Left lung (tissue), 10 donors: Measurements from ENCODE around the gene UPF1. TPM values are rescaled to one million over a fixed set of nuclear protein-coding genes. Genes with fewer than 3 reads are reported as not detected.

Experiments
- ATAC-seq: fragments of 200-7000 bp; cut with Tn5 transposase; one replicate; pipeline ENCODE4 v1.9.1; 2020; ENCODE audit warnings: moderate library complexity
- DNase-seq, 4 donors: peaks; one replicate each; pipeline ENCODE4 v3.0.0-alpha.2; 2013 to 2020
- H3K27ac ChIP-seq, 2 donors: fragments of 200-600 bp; sonication (generic) in 1 of 2; one replicate each; pipeline versions ENCODE4 v1.5.0 to v1.8.0; 2020 to 2021
- H3K27me3 ChIP-seq, 2 donors: fragments of 200-600 bp; sonication (generic) in 1 of 2; one replicate each; pipeline versions ENCODE4 v1.5.0 to v1.8.0; 2020 to 2021
- H3K36me3 ChIP-seq, 2 donors: fragments of 200-600 bp; sonication (generic) in 1 of 2; one replicate each; pipeline versions ENCODE4 v1.5.0 to v1.8.0; 2020 to 2021
- H3K4me1 ChIP-seq, 2 donors: fragments of 200-600 bp; one replicate each; pipeline ENCODE4 v1.8.0; 2021
- H3K4me3 ChIP-seq, 2 donors: fragments of 200-600 bp; sonication (generic) in 1 of 2; one replicate each; pipeline versions ENCODE4 v1.5.0 to v1.8.0; 2020 to 2021; ENCODE audit warnings: mild to moderate bottlenecking in 1 of 2
- H3K9me3 ChIP-seq, 2 donors: fragments of 200-600 bp; sonication (generic) in 1 of 2; one replicate each; pipeline versions ENCODE4 v1.5.0 to v1.8.0; 2020 to 2021
- CTCF ChIP-seq, 2 donors: fragments of 200-600 bp; sonication (generic) in 1 of 2; IDR thresholded peaks; one replicate each; pipeline versions ENCODE4 v1.5.0 to v1.8.0; 2021; ENCODE audit warnings: antibody characterized with exemption in 2 of 2
- intact Hi-C, 2 donors: fragments of 100-400 bp; cut with DNase I; formaldehyde crosslinking; loops; one replicate each; pipeline versions ENCODE4 v1.11.2 to v1.14.2; 2022
- polyA plus RNA-seq, 6 donors: library from polyadenylated mRNA; unstranded; fragments of 120-200 nt; gene quantifications; one replicate each; pipeline ENCODE4 v1.2.1, GENCODE V29; 2013; ENCODE audit not compliant: insufficient read length in 6 of 6
- total RNA-seq, 2 donors: library from RNA; stranded (reverse); fragmentation: NEBNext Ultra II Directional; extraction: Animal tissue kit (Norgen Biotek cat#: 25700); gene quantifications; one replicate each; pipeline ENCODE4 v1.2.1, GENCODE V29; 2021
- donor health status: DM: no; HTN: yes; CAD: no.
- donor health status: DM: no; HTN: no; CAD: no.

The UPF1 gene
- total and polyA plus RNA-seq, 8 donors, result 49.1 to 80.9 (median 55.3) TPM

DNA sequence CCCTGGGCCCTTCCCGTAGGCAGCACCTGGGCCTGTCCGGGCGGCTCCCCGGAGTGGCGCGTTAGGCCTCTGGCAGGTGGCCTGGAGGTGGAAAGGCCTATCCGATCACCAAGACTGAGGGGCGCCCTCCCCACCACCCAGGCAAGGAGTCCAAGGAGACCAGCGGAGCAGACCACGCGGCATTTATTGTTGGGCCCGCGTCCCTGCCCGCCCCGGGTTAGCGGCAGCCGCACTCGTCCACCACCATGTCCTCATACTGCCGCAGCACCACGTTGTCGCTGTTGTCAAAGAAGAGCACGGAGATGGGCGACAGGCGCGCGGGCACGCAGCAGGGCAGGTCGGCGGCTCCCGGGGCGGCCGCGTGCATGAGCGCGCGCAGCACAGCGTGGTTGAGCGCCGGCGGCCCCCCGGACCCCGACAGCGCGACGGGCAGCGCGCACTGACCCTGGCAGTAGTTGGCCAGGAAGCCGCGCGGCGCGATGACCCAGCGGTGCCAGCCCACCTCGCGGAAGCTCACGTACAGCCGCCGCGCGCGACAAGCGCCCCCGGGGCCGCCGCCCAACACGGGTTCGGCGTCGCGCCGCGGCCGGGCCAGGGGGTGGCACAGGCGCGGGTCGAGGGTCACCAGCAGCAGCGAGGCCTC lies 36.7 kb downstream of the UPF1 start:
- intact Hi-C loops, result no loop called here
- DNase-seq (peak in 1 of 4 donors; percentile 69), ATAC-seq (no peak)
- Histone ChIP-seq H3K27me3 (peaks cover 0 to 26% of the 10 kb centered on the region in 2 donors), H3K4me3 (no peak overlapping the region), H3K9me3 (no peaks in the 10 kb centered on the region), H3K27ac (no peak overlapping the region), H3K4me1 (peaks cover 0 to 22% of the 10 kb centered on the region in 2 donors), H3K36me3 (peaks cover 0 to 51% of the 10 kb centered on the region in 2 donors)
- no peak for TF ChIP-seq CTCF (IDR thresholded peaks at IDR 0.05)

DNA sequence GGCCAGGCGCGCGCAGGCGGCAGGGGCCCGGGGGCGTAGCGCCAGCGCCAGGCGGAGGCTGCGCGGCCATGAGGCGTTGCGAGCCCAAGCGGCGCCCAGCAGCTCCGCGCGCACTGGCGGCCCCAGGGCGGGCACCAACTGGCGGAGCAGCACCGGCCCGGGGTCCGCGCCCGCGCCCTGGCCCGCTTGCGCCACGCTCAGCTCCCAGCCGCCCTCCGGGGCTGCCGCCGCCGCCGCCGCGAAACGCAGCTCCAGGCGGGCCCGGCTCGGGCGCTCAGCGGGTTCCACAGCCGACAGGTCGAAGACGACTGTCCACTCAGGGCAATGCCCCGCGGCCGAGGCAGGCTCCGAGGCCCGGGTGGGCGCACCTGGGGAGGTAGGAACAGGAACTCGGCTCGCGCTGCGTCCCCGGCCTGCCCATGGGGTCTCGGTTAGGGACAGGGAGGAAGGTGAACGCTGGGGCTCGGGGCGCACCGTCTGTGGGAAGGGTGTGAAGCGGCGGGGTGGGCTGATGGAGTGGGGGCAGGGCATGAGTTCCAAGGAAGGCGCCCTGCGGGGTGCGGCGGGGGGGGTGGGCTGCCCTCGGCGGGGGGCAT lies 37.4 kb downstream of the UPF1 start:
- Histone ChIP-seq H3K9me3 (no peaks in the 10 kb centered on the region), H3K27ac (no peak overlapping the region), H3K36me3 (peaks cover 0 to 45% of the 10 kb centered on the region in 2 donors), H3K4me3 (no peak overlapping the region), H3K27me3 (peaks cover 0 to 26% of the 10 kb centered on the region in 2 donors), H3K4me1 (peaks cover 0 to 22% of the 10 kb centered on the region in 2 donors)
- DNase-seq, result peak in 2 of 4 donors; percentile 40 to 81
- no peak for TF ChIP-seq CTCF (IDR thresholded peaks at IDR 0.05)
- no peak for ATAC-seq
- intact Hi-C loops, result no loop called here

GRCh38 chr19:18869781-18870530 lies 38.2 kb downstream of the UPF1 start:
- no peak for ATAC-seq
- H3K4me1 ChIP-seq, result peaks cover 0 to 22% of the 10 kb centered on the region in 2 donors
- H3K36me3 ChIP-seq, result peaks cover 0 to 37% of the 10 kb centered on the region in 2 donors
- H3K9me3 ChIP-seq, result no peaks in the 10 kb centered on the region
- peaks cover 0 to 26% of the 10 kb centered on the region in 2 donors for H3K27me3 ChIP-seq
- DNase-seq, result peak in 1 of 4 donors; percentile 80
- no peak for TF ChIP-seq CTCF (IDR thresholded peaks at IDR 0.05)
- intact Hi-C loops, result no loop called here
- H3K27ac ChIP-seq, result no peak overlapping the region
- no peak overlapping the region for H3K4me3 ChIP-seq

DNA sequence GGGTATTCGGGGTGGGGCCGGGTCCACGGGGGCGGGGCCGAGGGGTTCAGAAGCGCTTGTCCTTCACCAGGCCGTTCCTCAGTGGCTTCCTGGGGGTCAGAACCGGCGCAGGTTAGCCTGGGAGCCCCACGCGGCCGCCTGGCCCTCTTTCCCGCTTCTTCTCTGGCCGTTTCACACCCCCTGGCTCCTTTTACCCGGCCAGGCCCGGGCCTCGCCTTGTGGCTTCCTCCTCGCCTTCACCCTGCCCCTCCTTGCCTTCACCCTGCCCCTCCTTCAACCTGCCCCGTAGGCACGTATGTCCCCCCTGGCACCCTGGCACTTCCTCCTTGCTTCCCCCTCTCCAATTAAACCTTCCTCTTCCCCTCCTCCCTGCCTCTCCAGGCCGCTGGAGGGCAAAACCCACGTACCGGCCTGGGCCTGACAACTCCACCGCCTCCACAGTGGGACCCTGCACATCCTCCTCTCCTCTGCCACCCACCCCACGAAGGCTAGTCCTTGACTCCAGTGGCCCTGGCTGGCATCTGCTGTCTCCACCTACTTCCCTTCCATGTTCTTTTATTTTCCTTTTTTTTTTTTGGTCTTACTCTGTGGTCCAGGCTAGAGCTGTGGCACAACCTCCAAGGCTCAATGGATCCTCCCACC lies 38.9 kb downstream of the UPF1 start:
- DNase-seq (peak in 1 of 4 donors; percentile 72), ATAC-seq (no peak)
- Histone ChIP-seq H3K4me3 (no peak overlapping the region), H3K27ac (no peak overlapping the region), H3K27me3 (peaks cover 0 to 26% of the 10 kb centered on the region in 2 donors), H3K9me3 (no peaks in the 10 kb centered on the region), H3K36me3 (peaks cover 0 to 30% of the 10 kb centered on the region in 2 donors), H3K4me1 (peaks cover 0 to 22% of the 10 kb centered on the region in 2 donors)
- intact Hi-C loops, result no loop called here
- TF ChIP-seq CTCF (IDR thresholded peaks at IDR 0.05), result no peak
